ENCODE data around the gene SNED1.

The SNED1 gene

GRCh38 chr2:240994171-240994896 is 4.1 kb upstream of the SNED1 start:
- no peaks in the 10 kb centered on the region for H3K27me3 ChIP-seq (ENCODE audit: control insufficient read depth, insufficient read depth, low read length)
- H3K36me3 ChIP-seq (ENCODE audit: control insufficient read depth, insufficient read depth, low read length): no peaks in the 10 kb centered on the region
- TF ChIP-seq CTCF (IDR thresholded peaks at IDR 0.05): no peak
- no peaks in the 10 kb centered on the region for H3K79me2 ChIP-seq
- H3K9me3 ChIP-seq (ENCODE audit: control insufficient read depth, low read length): no peaks in the 10 kb centered on the region
- peaks cover 37% of the 10 kb centered on the region for H3K4me1 ChIP-seq
- H3K9ac ChIP-seq: no peak overlapping the region
- H3K4me2 ChIP-seq (ENCODE audit: low read length): no peak overlapping the region
- no peak overlapping the region for H3K27ac ChIP-seq
- peak overlapping the region; percentile 23 for H2AFZ ChIP-seq
- H3K4me3 ChIP-seq (ENCODE audit: low read depth, low read length): no peak overlapping the region

- Histone ChIP-seq H3K79me2 (no peaks in the 10 kb centered on the region), H3K4me2 (ENCODE audit: low read length) (no peak overlapping the region), H2AFZ (peak overlapping the region; percentile 22), H3K9ac (no peak overlapping the region), H3K4me3 (ENCODE audit: low read depth, low read length) (no peak overlapping the region), H3K27ac (peak overlapping the region; percentile 9), H3K27me3 (ENCODE audit: control insufficient read depth, insufficient read depth, low read length) (no peaks in the 10 kb centered on the region), H3K4me1 (peaks cover 42% of the 10 kb centered on the region), H3K9me3 (ENCODE audit: control insufficient read depth, low read length) (no peaks in the 10 kb centered on the region), H3K36me3 (ENCODE audit: control insufficient read depth, insufficient read depth, low read length) (no peaks in the 10 kb centered on the region)
- no peak for TF ChIP-seq CTCF (IDR thresholded peaks at IDR 0.05)
Observed at GRCh38 chr2:240995041-240996021, 3.1 kb upstream of the SNED1 start.

- Histone ChIP-seq H3K9me3 (ENCODE audit: control insufficient read depth, low read length) (no peaks in the 10 kb centered on the region), H3K27ac (no peak overlapping the region), H3K4me3 (ENCODE audit: low read depth, low read length) (no peak overlapping the region), H3K79me2 (no peaks in the 10 kb centered on the region), H2AFZ (no peak overlapping the region), H3K9ac (no peak overlapping the region), H3K4me1 (peaks cover 42% of the 10 kb centered on the region), H3K36me3 (ENCODE audit: control insufficient read depth, insufficient read depth, low read length) (no peaks in the 10 kb centered on the region), H3K4me2 (ENCODE audit: low read length) (no peak overlapping the region), H3K27me3 (ENCODE audit: control insufficient read depth, insufficient read depth, low read length) (no peaks in the 10 kb centered on the region)
- no peak for TF ChIP-seq CTCF (IDR thresholded peaks at IDR 0.05)
Observed at GRCh38 chr2:240996161-240996833, 2.1 kb upstream of the SNED1 start.

GRCh38 chr2:240996834-240997140 is 1.6 kb upstream of the SNED1 start:
- H3K4me1 ChIP-seq: peaks cover 42% of the 10 kb centered on the region
- peak overlapping the region; percentile 94 for H3K4me2 ChIP-seq (ENCODE audit: low read length)
- H3K27ac ChIP-seq: no peak overlapping the region
- H2AFZ ChIP-seq: no peak overlapping the region
- no peak overlapping the region for H3K9ac ChIP-seq
- no peak overlapping the region for H3K4me3 ChIP-seq (ENCODE audit: low read depth, low read length)
- no peaks in the 10 kb centered on the region for H3K27me3 ChIP-seq (ENCODE audit: control insufficient read depth, insufficient read depth, low read length)
- TF ChIP-seq CTCF (IDR thresholded peaks at IDR 0.05): no peak
- no peaks in the 10 kb centered on the region for H3K36me3 ChIP-seq (ENCODE audit: control insufficient read depth, insufficient read depth, low read length)
- no peaks in the 10 kb centered on the region for H3K79me2 ChIP-seq
- H3K9me3 ChIP-seq (ENCODE audit: control insufficient read depth, low read length): no peaks in the 10 kb centered on the region
